ENCODE results near the gene HPRT1.

The HPRT1 gene

GRCh38 chrX:134481339-134481738, 21.4 kb downstream of the HPRT1 start:
- H3K79me2 ChIP-seq (ENCODE audit: low read length): no peaks in the 10 kb centered on the region
- no peaks in the 10 kb centered on the region for H3K9me2 ChIP-seq (replicated peaks; ENCODE audit: insufficient read depth, low read length)
- TF ChIP-seq CTCF (IDR thresholded peaks at IDR 0.05; ENCODE audit: low read length) (no peak), EZH2phosphoT487 (IDR thresholded peaks at IDR 0.05; ENCODE audit: low read length) (no peak), EZH2 (optimal IDR thresholded peaks at IDR 0.05; ENCODE audit: low read depth, low read length) (no peak)
- no peaks in the 10 kb centered on the region; the same call in none of the 2 replicates for H3K36me3 ChIP-seq (replicated peaks; ENCODE audit: insufficient read depth, low read length)
- DNase-seq: no peak
- no peak overlapping the region for H3K4me3 ChIP-seq (ENCODE audit: low read length)
- no peaks in the 10 kb centered on the region for H3K9me3 ChIP-seq (replicated peaks; ENCODE audit: insufficient read depth, low read length)
- H3K4me1 ChIP-seq (ENCODE audit: low read length): no peaks in the 10 kb centered on the region
- H4K20me1 ChIP-seq (ENCODE audit: insufficient read depth, low read length): peaks cover 3% of the 10 kb centered on the region; the same call in 1 of the 2 replicates
- H2AFZ ChIP-seq (ENCODE audit: low read length): no peak overlapping the region
- no peak overlapping the region for H3K4me2 ChIP-seq (ENCODE audit: low read depth, low read length)
- no peaks in the 10 kb centered on the region for H3K27me3 ChIP-seq (replicated peaks; ENCODE audit: insufficient read depth, low read length)
- no peak overlapping the region for H3K27ac ChIP-seq (ENCODE audit: low read length)
- H3F3A ChIP-seq (ENCODE audit: insufficient read depth, low read length): no peaks in the 10 kb centered on the region
- no peak overlapping the region for H3K9ac ChIP-seq (ENCODE audit: low read length)

DNA sequence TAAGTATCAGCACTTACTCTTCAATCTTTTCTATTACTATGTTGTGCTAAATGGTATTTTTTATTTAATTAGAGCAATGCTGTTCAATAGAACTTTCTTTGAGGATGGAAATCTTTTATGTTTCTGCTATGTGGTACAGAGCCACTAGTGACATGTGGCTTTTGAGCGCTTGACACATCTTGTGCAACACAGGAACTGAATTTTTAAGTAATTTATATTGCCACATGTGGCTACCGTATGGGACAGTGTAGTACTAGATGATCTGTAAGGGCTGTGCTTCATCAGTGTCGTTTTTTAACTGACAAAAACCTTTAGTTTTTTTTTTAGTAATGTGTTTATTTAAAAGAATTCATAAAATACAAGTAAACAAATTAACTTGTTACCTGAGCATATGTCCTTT, 22.4 kb downstream of the HPRT1 start:
- H3K9me2 ChIP-seq (replicated peaks; ENCODE audit: insufficient read depth, low read length): no peaks in the 10 kb centered on the region
- H3K79me2 ChIP-seq (ENCODE audit: low read length): no peaks in the 10 kb centered on the region
- H3K4me3 ChIP-seq (ENCODE audit: low read length): no peak overlapping the region
- no peak overlapping the region for H3K9ac ChIP-seq (ENCODE audit: low read length)
- TF ChIP-seq EZH2phosphoT487 (IDR thresholded peaks at IDR 0.05; ENCODE audit: low read length): no peak
- TF ChIP-seq CTCF (IDR thresholded peaks at IDR 0.05; ENCODE audit: low read length): no peak
- TF ChIP-seq EZH2 (optimal IDR thresholded peaks at IDR 0.05; ENCODE audit: low read depth, low read length): no peak
- H3K4me2 ChIP-seq (ENCODE audit: low read depth, low read length): no peak overlapping the region
- H3K27ac ChIP-seq (ENCODE audit: low read length): no peak overlapping the region
- no peaks in the 10 kb centered on the region for H3K9me3 ChIP-seq (replicated peaks; ENCODE audit: insufficient read depth, low read length)
- no peaks in the 10 kb centered on the region for H3F3A ChIP-seq (ENCODE audit: insufficient read depth, low read length)
- DNase-seq: no peak
- H2AFZ ChIP-seq (ENCODE audit: low read length): no peak overlapping the region
- no peaks in the 10 kb centered on the region; the same call in none of the 2 replicates for H3K36me3 ChIP-seq (replicated peaks; ENCODE audit: insufficient read depth, low read length)
- peaks cover 3% of the 10 kb centered on the region; the same call in 1 of the 2 replicates for H4K20me1 ChIP-seq (ENCODE audit: insufficient read depth, low read length)
- no peaks in the 10 kb centered on the region for H3K27me3 ChIP-seq (replicated peaks; ENCODE audit: insufficient read depth, low read length)
- H3K4me1 ChIP-seq (ENCODE audit: low read length): no peaks in the 10 kb centered on the region

GRCh38 chrX:134484039-134484438, 24.1 kb downstream of the HPRT1 start:
- Histone ChIP-seq H3K4me2 (ENCODE audit: low read depth, low read length) (no peak overlapping the region), H2AFZ (ENCODE audit: low read length) (no peak overlapping the region), H3K79me2 (ENCODE audit: low read length) (no peaks in the 10 kb centered on the region), H3K9ac (ENCODE audit: low read length) (no peak overlapping the region), H3K27ac (ENCODE audit: low read length) (no peak overlapping the region), H3K27me3 (replicated peaks; ENCODE audit: insufficient read depth, low read length) (no peaks in the 10 kb centered on the region), H3K4me1 (ENCODE audit: low read length) (no peaks in the 10 kb centered on the region), H3K4me3 (ENCODE audit: low read length) (no peak overlapping the region), H3K36me3 (replicated peaks; ENCODE audit: insufficient read depth, low read length) (no peaks in the 10 kb centered on the region; the same call in 1 of the 2 replicates), H3K9me2 (replicated peaks; ENCODE audit: insufficient read depth, low read length) (no peaks in the 10 kb centered on the region), H3K9me3 (replicated peaks; ENCODE audit: insufficient read depth, low read length) (no peaks in the 10 kb centered on the region), H4K20me1 (ENCODE audit: insufficient read depth, low read length) (peaks cover 3% of the 10 kb centered on the region; the same call in 1 of the 2 replicates), H3F3A (ENCODE audit: insufficient read depth, low read length) (no peaks in the 10 kb centered on the region)
- TF ChIP-seq CTCF (IDR thresholded peaks at IDR 0.05; ENCODE audit: low read length): peak; percentile 67
- TF ChIP-seq EZH2 (optimal IDR thresholded peaks at IDR 0.05; ENCODE audit: low read depth, low read length): no peak
- peak; percentile 57 for DNase-seq
